NCI-H1417 treated with DMSO at 0.1 percent for 48 hours (cell line): ENCODE measurements around the gene WBP2NL.

Source experiments
- DNase-seq: peaks from one replicate; lab custom pipeline; 2025; lab: John Stamatoyannopoulos, UW

WBP2NL gene

GRCh38 chr22:42072606-42073330, 74.2 kb downstream of the WBP2NL start:
- no peak for DNase-seq

GRCh38 chr22:42073621-42074041, 75.0 kb downstream of the WBP2NL start:
- no peak for DNase-seq

- DNase-seq: no peak
Observed at GRCh38 chr22:42074132-42074811, 75.7 kb downstream of the WBP2NL start, which contains the start of gene PHETA2. TSS of gene PHETA2 (plus strand) at chr22:42074248. CDS start at chr22:42077294, 3,046 bp downstream.

- no peak for DNase-seq
Observed at GRCh38 chr22:42074846-42075676, 76.5 kb downstream of the WBP2NL start.

- DNase-seq: no peak
Observed at GRCh38 chr22:42076764-42077485, 78.3 kb downstream of the WBP2NL start.

- DNase-seq: no peak
Observed at GRCh38 chr22:42077486-42078125, 79.0 kb downstream of the WBP2NL start.
